ENCODE data around the gene SLC6A7. TPM values are rescaled to one million over a fixed set of nuclear protein-coding genes. Genes with fewer than 3 reads are reported as not detected.

The SLC6A7 gene
- not detected in 2 replicates for total RNA-seq

GRCh38 chr5:150189728-150190502 lies at the start of gene SLC6A7:
Gene SLC6A7, plus strand, starts transcription at chr5:150190062. Its CDS starts 266 bp downstream, at chr5:150190328.

GRCh38 chr5:150155258-150156026 lies 34.4 kb upstream of the SLC6A7 start, which contains the start of gene PDGFRB:
Gene PDGFRB, minus strand, starts transcription at chr5:150155845. Its CDS starts 18,798 bp downstream, at chr5:150137047.

GRCh38 chr5:150166650-150167511 lies 23.0 kb upstream of the SLC6A7 start, which contains the start of gene CDX1:
Gene CDX1, plus strand, starts transcription at chr5:150166778. Its CDS starts 99 bp downstream, at chr5:150166877.

Other genes with a start within 250 kb of the SLC6A7 start
- gene PDE6A, start 245.3 kb upstream of the SLC6A7 start, total RNA-seq: not detected in 2 replicates
- gene SLC26A2, start 229.3 kb upstream of the SLC6A7 start, total RNA-seq: 28.2 and 32.0 TPM in 2 replicates
- 4.4 and 4.9 TPM in 2 replicates for gene TIGD6, start 189.4 kb upstream of the SLC6A7 start, total RNA-seq
- 34.7 and 39.3 TPM in 2 replicates for gene HMGXB3, start 189.3 kb upstream of the SLC6A7 start, total RNA-seq
- gene CSF1R, start 103.5 kb upstream of the SLC6A7 start, total RNA-seq: not detected in 2 replicates
- gene PDGFRB, start 34.2 kb upstream of the SLC6A7 start, total RNA-seq: 0.40 and 1.6 TPM in 2 replicates
- not detected in 2 replicates for gene CDX1, start 23.3 kb upstream of the SLC6A7 start, total RNA-seq
- gene CAMK2A, start 99.7 kb downstream of the SLC6A7 start, total RNA-seq: not detected in 2 replicates
- not detected in 2 replicates for gene ARSI, start 112.8 kb downstream of the SLC6A7 start, total RNA-seq
- 29.9 and 46.5 TPM in 2 replicates for gene TCOF1, start 167.6 kb downstream of the SLC6A7 start, total RNA-seq
- gene CD74, start 222.8 kb downstream of the SLC6A7 start, total RNA-seq: 0.13 and 1.0 TPM in 2 replicates

Measured in thoracic aorta endothelial cell (primary cell).